GM20431 (cell line): ENCODE results near the gene COL10A1.

Experiments used
- in situ Hi-C: fragments of 300-500 bp; cut with MseI, MboI; formaldehyde crosslinking; loops from one replicate; pipeline ENCODE4 v1.15.0; 2020; ENCODE audit warnings: low sequenced_read_pairs; ENCODE audit not compliant: unreplicated experiment

The COL10A1 gene

DNA sequence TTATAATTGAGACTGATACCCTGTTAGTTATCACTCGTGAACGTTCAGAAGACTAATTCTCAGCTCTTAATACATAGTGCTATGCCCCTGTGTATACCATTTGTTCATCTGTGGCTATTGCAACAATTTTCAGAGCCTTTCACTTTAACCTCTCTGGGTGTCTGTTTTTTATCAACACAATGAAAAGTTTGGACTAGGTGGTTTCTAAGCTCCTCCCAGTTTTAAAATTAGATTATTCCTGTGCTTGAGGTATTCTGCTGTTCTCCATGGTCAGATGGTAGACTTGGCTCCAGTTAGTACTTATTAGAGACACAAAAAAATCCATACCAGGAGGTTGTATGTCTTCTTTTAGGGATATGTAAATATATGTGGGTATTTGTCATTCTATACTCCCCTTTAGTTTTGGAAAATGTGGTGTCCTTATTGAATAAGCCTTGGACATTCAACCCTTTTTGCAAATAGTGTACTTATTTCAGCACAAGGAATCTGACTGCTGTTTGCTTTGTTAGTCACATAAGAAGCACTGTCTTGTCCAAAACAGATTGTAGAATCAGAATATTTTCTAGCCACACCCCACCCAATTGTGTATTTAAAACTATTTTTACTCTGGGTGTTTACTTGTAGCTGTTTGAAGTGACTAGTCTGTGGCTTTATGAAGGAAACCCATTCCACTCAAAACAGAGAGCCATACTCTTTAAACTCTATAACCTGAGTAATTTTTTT, 2.0 kb upstream of the COL10A1 start:
- in situ Hi-C loops: no loop called here

DNA sequence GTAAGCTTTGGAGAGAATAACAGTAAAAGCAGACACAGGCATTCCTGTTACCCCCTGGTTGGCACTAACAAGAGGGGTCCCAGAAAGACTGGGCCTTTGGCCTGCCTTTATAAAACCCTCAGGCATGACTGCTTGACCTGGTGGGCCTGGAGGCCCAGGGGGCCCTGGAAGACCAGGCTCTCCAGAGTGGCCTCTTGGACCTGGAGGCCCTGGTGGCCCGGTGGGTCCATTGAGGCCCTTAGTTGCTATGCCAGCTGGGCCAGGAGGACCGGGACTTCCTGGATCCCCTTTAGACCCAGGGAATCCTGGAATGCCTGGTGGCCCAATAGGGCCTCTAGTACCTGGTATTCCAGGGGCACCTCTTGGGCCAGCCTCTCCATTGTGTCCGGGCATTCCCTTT, 5.5 kb downstream of the COL10A1 start:
- in situ Hi-C loops: no loop called here

DNA sequence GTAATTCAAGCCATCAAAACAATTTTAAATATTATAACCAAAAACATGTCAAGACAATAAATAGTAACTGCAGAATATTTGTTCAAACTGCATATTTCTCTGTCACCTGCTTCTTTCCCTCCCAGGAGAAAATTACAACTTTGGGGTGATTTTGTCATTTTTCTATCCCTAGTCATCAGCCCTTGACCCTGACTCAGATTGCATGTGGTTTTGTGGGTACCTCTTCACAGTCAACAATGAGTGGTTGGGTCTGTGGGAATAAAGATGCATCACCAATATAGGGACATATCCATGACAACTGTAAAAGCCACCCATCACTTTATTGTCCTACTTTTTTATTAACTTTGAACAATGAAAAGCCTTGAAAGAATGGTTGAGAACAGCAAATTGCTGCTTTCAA, 7.3 kb downstream of the COL10A1 start:
- in situ Hi-C loops: no loop called here

DNA sequence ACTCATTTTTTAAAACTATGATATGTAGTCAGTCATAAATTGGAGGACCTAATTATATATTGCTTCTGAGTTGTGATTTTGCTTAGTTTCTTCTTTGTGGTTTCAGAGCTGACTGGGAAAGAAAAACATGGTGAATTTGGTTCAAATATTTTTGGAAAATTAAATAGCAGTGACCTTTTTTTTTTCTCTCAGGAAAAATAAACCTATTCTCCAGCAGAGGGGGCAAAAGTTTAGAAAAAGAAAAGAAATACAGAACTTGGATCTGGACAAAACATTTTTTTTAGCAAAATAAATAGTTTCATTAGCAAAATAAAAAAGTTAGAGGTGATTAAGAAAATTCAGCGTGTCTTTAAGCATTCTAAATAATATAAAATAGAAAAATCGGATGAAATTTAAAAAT, 10.2 kb downstream of the COL10A1 start:
- in situ Hi-C loops: no loop called here

DNA sequence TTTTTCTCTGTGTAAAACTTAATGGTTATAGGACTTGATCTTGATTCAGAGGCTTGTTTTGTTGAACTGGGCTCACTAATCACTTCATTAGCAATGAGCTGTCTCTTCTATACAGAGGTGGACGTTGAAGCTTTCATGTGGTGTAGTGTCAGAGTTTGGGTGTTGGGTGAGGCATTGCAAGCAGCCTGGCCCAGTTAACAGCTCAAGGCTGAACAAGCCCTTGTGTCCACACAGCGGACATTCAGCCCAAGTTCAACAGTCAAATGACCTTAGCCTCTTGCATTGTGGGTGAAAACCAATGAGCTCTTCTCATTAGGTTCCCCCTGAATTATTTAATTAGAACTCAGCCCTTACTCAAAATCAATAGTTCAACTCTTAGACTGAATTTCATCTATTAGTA, 12.5 kb downstream of the COL10A1 start:
- in situ Hi-C loops: no loop called here

DNA sequence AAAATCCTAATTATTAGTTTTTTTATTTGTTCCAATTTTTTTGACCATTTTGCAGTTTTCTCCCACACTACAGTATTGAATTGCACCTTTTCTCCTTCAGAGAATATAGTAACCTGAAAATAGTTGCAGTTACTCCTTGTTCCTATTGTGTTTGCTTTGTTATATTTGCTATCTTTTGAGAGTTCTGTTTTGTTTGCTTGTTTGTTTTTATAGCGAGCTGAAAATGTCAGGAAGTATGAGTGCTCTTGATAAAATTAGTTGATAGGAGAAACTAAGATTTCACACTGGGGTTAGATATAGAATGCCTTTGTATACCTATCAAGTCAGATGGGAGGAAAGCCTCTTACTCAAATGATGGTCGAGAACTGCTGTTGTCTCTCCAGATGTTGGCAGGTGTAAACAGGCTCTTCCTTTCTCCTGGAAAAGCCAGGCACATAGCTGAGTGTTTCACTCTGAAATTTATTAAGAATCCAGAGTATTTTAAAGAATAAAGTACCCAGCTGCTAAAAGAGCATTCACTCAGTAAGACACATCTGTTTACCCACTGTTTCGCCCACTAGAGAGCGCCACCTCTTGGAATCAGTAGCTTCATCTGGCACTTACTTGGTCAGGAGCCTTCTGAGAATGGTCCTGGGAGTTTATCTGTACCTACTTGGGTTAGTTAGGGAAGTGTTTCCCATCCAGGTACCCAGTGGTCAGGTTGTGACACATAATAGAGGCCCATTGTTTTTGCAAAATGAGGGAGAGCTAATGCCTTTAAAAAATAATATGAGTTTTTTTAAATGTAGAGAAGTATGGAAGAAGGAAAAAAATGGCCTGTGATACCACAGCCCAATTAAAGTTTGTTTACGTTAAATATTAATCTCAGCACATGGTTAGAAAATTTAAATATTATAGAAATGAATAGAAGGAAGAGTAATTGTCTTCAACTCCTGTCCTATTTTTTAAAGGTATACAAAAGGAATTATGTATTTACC, 14.1 kb downstream of the COL10A1 start:
- in situ Hi-C loops: no loop called here

DNA sequence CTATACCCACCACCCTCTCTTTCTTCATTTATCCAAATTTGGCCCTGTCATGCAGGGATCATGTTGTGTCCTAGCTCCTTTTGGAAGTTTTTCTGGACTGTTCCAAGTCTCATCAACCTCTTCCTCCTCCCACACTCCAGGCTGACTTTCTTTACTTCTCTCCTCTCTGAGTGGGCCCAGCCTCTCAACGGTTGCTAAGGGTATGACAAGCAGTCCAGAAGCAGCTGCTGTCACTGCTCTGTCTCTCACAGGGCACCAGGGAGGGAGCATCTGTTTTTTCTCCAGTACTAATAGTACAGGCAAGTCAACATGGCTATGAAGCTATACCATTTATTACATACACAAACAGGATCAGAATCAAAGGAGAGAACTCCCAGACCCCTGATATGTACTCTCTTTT, 17.1 kb downstream of the COL10A1 start:
- in situ Hi-C loops: no loop called here

DNA sequence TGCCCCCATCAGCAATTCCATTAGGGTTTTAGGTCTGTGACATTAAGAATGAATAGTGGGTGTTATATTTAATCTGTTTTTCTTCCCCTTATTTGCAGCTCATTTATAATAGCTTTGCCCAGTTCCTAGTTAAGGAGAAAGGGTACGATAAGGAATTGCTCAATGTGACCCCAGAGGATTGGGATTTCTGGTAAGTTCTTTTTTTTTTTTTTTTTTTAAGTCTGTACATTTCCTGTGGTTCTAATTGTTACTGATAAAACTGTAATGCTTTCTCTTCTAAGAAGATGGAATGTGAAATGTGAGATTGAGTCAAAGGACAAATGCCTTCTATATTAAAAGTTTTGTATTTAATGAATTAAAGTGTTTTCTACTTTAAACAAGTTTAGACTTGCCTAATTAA, 19.8 kb downstream of the COL10A1 start:
- in situ Hi-C loops: no loop called here

DNA sequence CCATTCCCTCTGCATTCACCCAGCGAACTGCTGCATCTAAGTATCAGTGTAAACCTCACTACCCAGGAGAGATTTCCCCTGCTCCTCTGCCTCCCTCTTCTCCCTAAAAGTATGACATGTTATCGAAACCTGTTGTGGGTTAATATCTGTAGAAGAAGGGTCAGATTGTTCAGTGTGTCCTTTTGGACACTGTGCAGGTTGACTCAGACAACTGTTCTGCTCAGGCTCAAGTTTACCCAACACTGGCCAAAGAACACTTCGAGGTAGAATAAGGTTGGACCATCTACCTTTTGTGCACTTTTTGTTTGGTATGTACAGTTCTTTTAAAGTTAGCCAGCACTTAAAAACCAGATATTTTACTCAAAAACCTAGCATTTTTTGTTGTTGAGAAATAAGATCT, 20.7 kb downstream of the COL10A1 start:
- in situ Hi-C loops: no loop called here

DNA sequence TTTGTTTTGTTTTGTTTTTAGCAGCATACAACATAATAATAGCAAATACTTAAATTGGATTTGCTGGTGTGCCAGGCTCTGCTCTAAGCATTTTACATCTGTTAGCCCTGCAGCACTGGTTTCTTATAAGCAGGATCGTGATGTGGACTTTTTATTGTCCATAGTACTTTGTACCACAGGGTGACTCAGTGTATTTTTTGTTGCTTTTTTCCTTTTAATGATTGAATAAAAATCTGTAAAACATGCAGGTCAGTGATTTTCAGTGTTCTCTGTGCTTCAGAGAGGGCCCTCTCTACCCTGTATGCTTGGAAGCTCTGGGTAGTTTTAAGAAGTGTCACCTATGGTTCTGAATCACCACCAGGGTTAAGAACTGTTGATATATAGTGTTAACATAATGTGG, 21.3 kb downstream of the COL10A1 start:
- in situ Hi-C loops: no loop called here

DNA sequence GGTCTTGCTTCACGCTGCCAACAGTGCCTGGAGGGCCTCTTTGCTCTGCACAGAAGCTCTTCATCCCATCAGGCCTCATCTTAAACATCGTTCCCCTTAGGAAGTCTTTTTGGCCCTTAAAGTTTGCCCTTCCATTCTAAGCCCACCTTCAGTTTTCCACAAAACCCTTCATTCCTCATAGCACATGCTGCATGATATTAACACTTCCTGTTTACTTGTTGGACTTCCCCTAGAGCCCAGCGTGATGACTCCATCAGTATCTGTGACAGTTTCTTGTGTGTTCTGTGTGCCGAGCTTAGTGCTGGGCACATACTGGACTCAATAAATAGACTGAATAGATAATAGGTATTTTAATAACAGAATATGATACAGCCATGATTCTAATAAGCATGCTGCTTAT, 23.1 kb downstream of the COL10A1 start:
- in situ Hi-C loops: no loop called here

DNA sequence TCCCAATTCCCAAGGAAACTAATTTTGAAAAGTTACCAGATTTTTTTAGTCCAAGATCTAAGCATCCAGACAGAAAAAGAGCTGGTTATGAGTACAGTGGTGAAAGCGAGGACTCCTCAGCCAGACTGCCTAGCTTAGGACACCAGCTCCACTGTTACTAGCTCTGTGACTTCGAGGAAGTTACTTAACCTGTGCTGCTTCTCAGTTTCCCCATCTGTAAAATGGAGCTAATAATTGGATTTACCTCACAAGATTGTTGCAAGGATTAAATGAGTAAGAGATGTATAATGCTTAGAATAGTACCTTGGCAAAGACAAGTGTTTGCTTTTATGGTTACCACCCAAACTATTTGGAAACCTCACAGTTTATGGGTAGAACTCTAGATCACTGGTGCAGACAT, 24.1 kb downstream of the COL10A1 start:
- in situ Hi-C loops: no loop called here

DNA sequence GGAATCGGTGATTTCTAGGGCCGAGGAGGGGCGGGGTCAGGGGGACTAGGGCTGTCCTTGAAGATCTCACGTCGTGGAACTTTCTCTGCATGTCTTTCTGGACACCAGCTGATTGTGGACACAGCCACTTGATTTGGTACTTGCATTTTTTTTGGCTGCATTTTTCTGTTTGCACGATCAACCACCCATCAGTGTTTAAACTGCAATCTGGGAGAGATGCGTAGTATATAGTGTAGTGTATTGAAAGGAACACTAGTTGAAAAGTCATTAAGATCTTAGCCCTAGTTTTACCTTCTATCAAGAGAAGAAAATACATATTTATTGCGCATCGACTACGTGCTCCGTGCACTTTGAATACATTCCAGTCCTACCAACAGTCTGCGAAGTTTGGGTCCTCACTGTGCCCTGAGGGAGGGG, 24.6 kb downstream of the COL10A1 start:
- in situ Hi-C loops: no loop called here

DNA sequence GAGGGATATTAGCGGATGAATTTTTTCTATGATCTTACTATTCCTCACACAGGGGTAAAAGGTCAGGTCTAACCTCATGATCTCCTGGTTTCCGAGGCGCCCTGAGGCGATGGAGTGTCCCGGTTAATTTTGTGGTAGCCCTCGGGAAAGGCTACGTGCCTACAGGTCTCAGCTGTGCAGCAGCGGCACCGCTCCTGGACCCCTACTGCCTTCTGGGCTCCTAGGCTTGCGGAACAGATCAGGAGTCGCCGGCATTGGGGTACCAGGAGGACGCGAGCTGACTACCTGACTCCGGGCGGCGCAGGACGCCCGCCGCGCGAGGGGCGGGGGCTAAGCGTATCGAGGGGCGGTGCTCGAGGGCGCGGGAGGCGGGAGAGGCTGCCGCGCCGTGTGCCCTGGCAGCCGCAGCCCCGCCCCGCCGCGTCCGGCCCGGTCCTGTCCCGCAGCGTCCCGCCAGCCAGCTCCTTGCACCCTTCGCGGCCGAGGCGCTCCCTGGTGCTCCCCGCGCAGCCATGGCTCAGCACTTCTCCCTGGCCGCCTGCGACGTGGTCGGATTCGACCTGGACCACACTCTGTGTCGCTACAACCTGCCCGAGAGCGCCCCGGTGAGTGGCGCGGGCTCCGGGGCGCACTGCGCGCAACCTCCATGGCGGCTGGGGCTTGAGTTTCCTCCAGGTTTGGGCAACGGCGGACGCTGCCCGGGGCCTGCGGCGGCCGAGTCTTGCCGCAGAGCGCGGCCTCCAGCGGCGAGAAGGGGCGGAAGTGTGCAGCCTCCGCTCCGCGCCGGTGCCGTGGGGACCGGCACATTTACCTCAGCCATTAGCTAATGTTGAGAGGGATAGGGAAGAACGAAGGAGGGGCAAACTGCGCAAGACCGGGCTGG, 25.3 kb downstream of the COL10A1 start, which contains the start of gene NT5DC1:
NT5DC1 (plus strand) TSS at position 435 of the 883 bp plus-strand sequence; CDS start at position 513, 78 bp downstream.
- in situ Hi-C loops: no loop called here

DNA sequence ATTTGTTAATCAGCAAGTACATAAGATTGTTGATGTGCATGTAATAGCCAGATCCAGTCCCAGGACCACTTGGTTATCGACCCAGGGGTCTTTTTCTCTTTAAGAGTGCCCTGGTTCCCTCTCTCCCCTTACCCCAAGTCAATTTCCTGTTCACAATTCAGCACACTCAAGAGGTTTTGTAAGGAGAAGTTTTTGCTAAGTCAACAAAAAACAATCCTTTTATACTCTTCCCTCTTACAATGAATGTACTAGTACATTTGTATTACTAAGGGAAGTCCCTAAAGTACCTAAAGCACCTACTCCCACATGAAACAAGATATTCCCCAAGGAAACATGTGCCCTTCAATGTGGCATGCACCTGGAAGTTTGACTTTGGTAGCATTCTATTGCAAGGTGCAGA, 26.9 kb downstream of the COL10A1 start:
- in situ Hi-C loops: loop anchor here (10.0 kb wide), 1 partner anchor 84 kb away; no protein-coding TSS in a partner anchor

DNA sequence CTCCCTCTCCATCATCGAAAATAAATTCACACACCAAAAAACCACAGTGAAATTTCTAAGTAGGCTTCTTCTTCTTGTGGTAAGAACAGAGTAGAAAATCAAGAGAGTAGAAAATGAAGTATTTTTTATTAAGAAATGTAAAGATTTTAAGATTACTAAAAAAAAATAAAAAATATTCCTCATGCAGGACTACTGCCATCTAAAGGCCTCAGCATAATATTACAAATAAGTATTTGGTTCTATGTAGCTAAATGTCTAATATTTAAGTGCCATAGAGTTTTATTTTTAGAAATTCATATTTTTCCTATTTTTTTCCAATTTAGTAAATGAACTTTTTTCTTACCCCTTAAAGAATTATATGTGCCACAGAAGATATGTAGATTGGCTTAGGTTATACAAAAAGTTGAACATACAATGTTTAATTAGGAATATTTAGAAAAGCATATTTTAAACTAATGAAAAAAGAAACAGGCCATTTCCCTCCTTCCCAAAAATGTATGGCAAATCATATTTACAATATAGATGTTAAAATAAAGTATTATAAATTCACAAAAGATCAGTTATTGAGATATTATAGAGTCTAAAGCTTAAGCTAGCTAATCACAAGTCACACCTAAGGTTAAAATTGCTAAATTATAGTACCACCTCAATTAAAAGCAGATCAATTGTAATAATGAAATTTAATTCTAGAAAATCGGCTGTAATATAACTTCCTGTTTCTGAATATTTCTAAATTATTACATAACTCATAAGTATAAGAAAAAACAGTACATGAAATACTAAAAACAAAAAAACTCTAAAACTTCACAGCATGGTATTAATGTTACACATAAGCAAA, 28.7 kb downstream of the COL10A1 start:
- in situ Hi-C loops: loop anchor here (10.0 kb wide), 1 partner anchor 82 kb away; no protein-coding TSS in a partner anchor

DNA sequence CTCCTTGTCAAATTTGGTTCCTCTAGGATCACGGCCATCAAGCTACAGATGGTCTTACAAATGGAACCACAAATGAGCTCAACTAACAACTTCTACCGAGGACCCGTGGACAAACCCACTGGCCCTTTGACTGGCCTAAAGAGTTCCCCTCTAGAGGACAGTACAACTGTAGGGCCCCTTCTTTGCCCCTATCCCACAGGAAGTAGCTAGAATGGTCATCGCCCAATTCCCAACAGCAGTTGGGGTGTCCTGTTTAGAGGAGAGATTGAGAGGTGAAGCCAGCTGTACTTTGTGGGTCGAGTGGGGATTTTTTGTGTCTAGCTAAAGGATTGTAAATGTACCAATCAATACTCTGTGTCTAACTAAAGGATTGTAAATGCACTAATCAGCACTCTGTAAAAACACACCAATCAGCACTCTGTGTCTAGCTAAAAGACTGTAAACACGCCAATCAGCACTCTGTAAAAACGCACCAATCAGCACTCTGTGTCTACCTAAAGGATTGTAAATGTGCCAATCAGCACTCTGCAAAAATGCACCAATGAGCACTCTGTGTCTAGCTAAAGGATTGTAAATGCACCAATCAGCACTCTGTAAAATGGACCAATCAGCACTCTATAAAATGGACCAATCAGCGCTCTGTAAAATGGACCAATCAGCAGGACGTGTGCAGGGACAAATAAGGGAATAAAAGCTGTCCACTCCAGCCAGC, 29.7 kb downstream of the COL10A1 start:
- in situ Hi-C loops: loop anchor here (10.0 kb wide), 1 partner anchor 81 kb away; no protein-coding TSS in a partner anchor

DNA sequence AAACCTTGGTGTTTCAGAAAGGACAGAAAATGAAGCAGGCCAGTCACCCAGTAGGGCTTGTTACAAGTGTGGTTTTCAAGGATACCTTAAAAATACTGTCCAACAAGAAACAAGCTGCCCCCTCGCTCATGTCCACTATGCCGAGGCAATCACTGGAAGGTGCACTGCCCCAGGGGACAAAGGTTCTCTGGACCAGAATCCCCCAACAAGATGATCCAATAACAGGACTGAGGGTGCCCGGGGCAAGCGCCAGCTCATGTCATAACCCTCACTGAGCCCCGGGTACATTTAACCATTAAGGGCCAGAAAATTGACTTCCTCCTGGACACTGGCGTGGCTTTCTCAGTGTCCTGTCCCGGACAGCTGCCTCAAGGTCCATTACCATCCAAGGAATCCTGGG, 31.9 kb downstream of the COL10A1 start:
- in situ Hi-C loops: loop anchor here (10.0 kb wide), 1 partner anchor 79 kb away; no protein-coding TSS in a partner anchor
